GM19035 (cell line): ENCODE results near the gene LAYN.
A peak's percentile ranks its signal among the peaks of the same experiment; 100 is the strongest.

Source experiments
- ATAC-seq: cut with Tn5 transposase; IDR thresholded peaks from one replicate; pipeline ENCODE4 v1.9.1; 2021; ENCODE audit not compliant: unreplicated experiment

The LAYN gene

GRCh38 chr11:111540114-111540936, at the start of gene LAYN:
LAYN (plus strand) TSS chr11:111540720; CDS start chr11:111540844, 124 bp downstream.
- ATAC-seq: no peak

GRCh38 chr11:111494040-111494439, 46.5 kb upstream of the LAYN start:
- ATAC-seq: no peak

GRCh38 chr11:111499483-111499882, 41.0 kb upstream of the LAYN start:
- ATAC-seq: no peak

- no peak for ATAC-seq
These were observed 40.0 kb upstream of the LAYN start for GRCh38 chr11:111500481-111500880.

GRCh38 chr11:111502611-111503010, 37.9 kb upstream of the LAYN start:
- no peak for ATAC-seq

- ATAC-seq: no peak
These were observed 30.2 kb upstream of the LAYN start for GRCh38 chr11:111510311-111510710.

- no peak for ATAC-seq
These were observed 28.0 kb upstream of the LAYN start, which contains the start of gene BTG4 for GRCh38 chr11:111512296-111513239. BTG4 (minus strand) TSS chr11:111512386; CDS start chr11:111498776, 13,610 bp downstream.

GRCh38 chr11:111513240-111513605, 27.3 kb upstream of the LAYN start:
- no peak for ATAC-seq

- no peak for ATAC-seq
These were observed 26.1 kb upstream of the LAYN start, which contains the start of gene HOATZ for GRCh38 chr11:111514216-111515031. HOATZ (plus strand) TSS chr11:111514778; CDS start chr11:111514785, 7 bp downstream.

GRCh38 chr11:111515591-111515990, 24.9 kb upstream of the LAYN start:
- no peak for ATAC-seq

GRCh38 chr11:111518668-111519067, 21.9 kb upstream of the LAYN start:
- no peak for ATAC-seq

- ATAC-seq: no peak
These were observed 20.0 kb upstream of the LAYN start for GRCh38 chr11:111520560-111520959.

GRCh38 chr11:111521135-111521534, 19.4 kb upstream of the LAYN start:
- no peak for ATAC-seq

- no peak for ATAC-seq
These were observed 18.1 kb upstream of the LAYN start for GRCh38 chr11:111522426-111522825.

- no peak for ATAC-seq
These were observed 17.2 kb upstream of the LAYN start for GRCh38 chr11:111523343-111523742.

GRCh38 chr11:111524056-111524455, 16.5 kb upstream of the LAYN start:
- no peak for ATAC-seq

GRCh38 chr11:111525456-111525855, 15.1 kb upstream of the LAYN start:
- ATAC-seq: no peak

GRCh38 chr11:111526501-111526900, 14.0 kb upstream of the LAYN start:
- ATAC-seq: peak; percentile 55

GRCh38 chr11:111527279-111527678, 13.2 kb upstream of the LAYN start:
- ATAC-seq: no peak

- ATAC-seq: no peak
These were observed 12.0 kb upstream of the LAYN start for GRCh38 chr11:111528557-111528956.

- no peak for ATAC-seq
These were observed 10.4 kb upstream of the LAYN start for GRCh38 chr11:111530091-111530490.
